Renal cortical epithelial cell (primary cell): Measurements from ENCODE around the gene CALY. TPM values are rescaled to one million over a fixed set of nuclear protein-coding genes. Genes with fewer than 3 reads are reported as not detected.
"Not testable (repeated sequence)": the region's sequence is repeated elsewhere in the genome, so short reads cannot be mapped to it uniquely, and the experiment has no call there.

Experiments
- DNase-seq: peaks from one replicate; pipeline ENCODE4 v3.0.0-alpha.2; 2011; ENCODE audit warnings: low read depth
- total RNA-seq: library from RNA; depleted of rRNA; stranded (reverse); fragments of >200 nt; gene quantifications from 2 replicates; pipeline ENCODE4 v1.2.3, GENCODE V29; 2014

The CALY gene
- not detected in 2 replicates for total RNA-seq

GRCh38 chr10:133336577-133337369, at the start of gene CALY:
Gene CALY, minus strand, starts transcription at chr10:133336896. Its CDS starts 7,907 bp downstream, at chr10:133328989.
- no peak for DNase-seq

- DNase-seq, result no peak
Measured at GRCh38 chr10:133385214-133385613, 48.5 kb upstream of the CALY start.

- DNase-seq, result no peak
Measured at GRCh38 chr10:133384071-133384470, 47.4 kb upstream of the CALY start.

GRCh38 chr10:133383551-133383950, 46.9 kb upstream of the CALY start:
- DNase-seq, result no peak

GRCh38 chr10:133381036-133381435, 44.3 kb upstream of the CALY start:
- DNase-seq, result no peak

- DNase-seq, result no peak
Measured at GRCh38 chr10:133379801-133380666, 43.3 kb upstream of the CALY start.

GRCh38 chr10:133379152-133379800, 42.6 kb upstream of the CALY start, which contains the start of gene PAOX:
Gene PAOX, plus strand, starts transcription at chr10:133379262. Its CDS starts 55 bp downstream, at chr10:133379317.
- no peak for DNase-seq

- DNase-seq, result no peak
Measured at GRCh38 chr10:133378251-133379096, 41.8 kb upstream of the CALY start.

GRCh38 chr10:133377818-133378250, 41.1 kb upstream of the CALY start:
- no peak for DNase-seq

- no peak for DNase-seq
Measured at GRCh38 chr10:133377025-133377817, 40.5 kb upstream of the CALY start.

GRCh38 chr10:133376183-133376582, 39.5 kb upstream of the CALY start:
- DNase-seq, result not testable (repeated sequence)

GRCh38 chr10:133375357-133376115, 38.8 kb upstream of the CALY start:
- DNase-seq, result no peak

GRCh38 chr10:133373174-133374090, 36.7 kb upstream of the CALY start, which contains the start of gene ECHS1:
Gene ECHS1, minus strand, starts transcription at chr10:133373354. Its CDS starts 21 bp downstream, at chr10:133373333.
- DNase-seq, result peak; percentile 66

- DNase-seq, result no peak
Measured at GRCh38 chr10:133372507-133372906, 35.8 kb upstream of the CALY start.

- DNase-seq, result no peak
Measured at GRCh38 chr10:133370030-133370786, 33.5 kb upstream of the CALY start.

GRCh38 chr10:133368153-133368552, 31.5 kb upstream of the CALY start:
- no peak for DNase-seq

GRCh38 chr10:133367461-133367860, 30.8 kb upstream of the CALY start:
- DNase-seq, result not testable (repeated sequence)

- DNase-seq, result no peak
Measured at GRCh38 chr10:133366751-133367150, 30.1 kb upstream of the CALY start.
